Loucy (cell line): ENCODE measurements around the gene AMELX.

Experiments used
- H2AFZ ChIP-seq: fragments of 200-600 bp; sonication (generic); 2 replicates; pipeline ENCODE4 v1.6.0; 2016; ENCODE audit warnings: antibody characterized with exemption, mild to moderate bottlenecking, low read length, moderate library complexity
- H3F3A ChIP-seq: fragments of 200-600 bp; 2 replicates; pipeline ENCODE4 v1.6.0; 2016; ENCODE audit warnings: antibody characterized with exemption, low read depth, mild to moderate bottlenecking
- H3K27me3 ChIP-seq: fragments of 200-600 bp; sonication (generic); 2 replicates; pipeline ENCODE4 v1.6.1; 2014; ENCODE audit warnings: low read length, mild to moderate bottlenecking; ENCODE audit not compliant: insufficient read depth, poor library complexity, severe bottlenecking
- H3K36me3 ChIP-seq: fragments of 200-600 bp; sonication (generic); 2 replicates; pipeline ENCODE4 v1.6.1; 2016; ENCODE audit warnings: low read length; ENCODE audit not compliant: insufficient read depth
- H3K4me1 ChIP-seq: fragments of 200-600 bp; sonication (generic); 2 replicates; pipeline ENCODE4 v1.5.1; 2014; ENCODE audit warnings: low read length, mild to moderate bottlenecking; ENCODE audit not compliant: insufficient read depth, poor library complexity, severe bottlenecking
- H3K4me2 ChIP-seq: fragments of 200-600 bp; sonication (generic); 2 replicates; pipeline ENCODE4 v1.6.0; 2014; ENCODE audit warnings: antibody characterized with exemption, low read length, low read depth, mild to moderate bottlenecking; ENCODE audit not compliant: poor library complexity, severe bottlenecking
- H3K4me3 ChIP-seq: fragments of 200-600 bp; sonication (generic); 2 replicates; pipeline ENCODE4 v1.5.1; 2014; ENCODE audit warnings: low read length, mild to moderate bottlenecking, mixed read lengths; ENCODE audit not compliant: poor library complexity, severe bottlenecking
- H3K79me2 ChIP-seq: fragments of 200-600 bp; sonication (generic); 2 replicates; pipeline ENCODE4 v1.6.1; 2014; ENCODE audit warnings: low read length; ENCODE audit not compliant: insufficient read depth
- H3K9ac ChIP-seq: fragments of 200-600 bp; sonication (generic); 2 replicates; pipeline ENCODE4 v1.6.0; 2014; ENCODE audit warnings: mild to moderate bottlenecking, low read depth, low read length, moderate library complexity; ENCODE audit not compliant: poor library complexity, severe bottlenecking
- H3K9me2 ChIP-seq: fragments of 200-600 bp; sonication (generic); replicated peaks from 2 replicates; pipeline ENCODE4 v1.6.1; 2016; ENCODE audit warnings: low read depth, low read length, mixed read lengths
- H3K9me3 ChIP-seq: fragments of 200-600 bp; sonication (generic); 2 replicates; pipeline ENCODE4 v1.6.1; 2014; ENCODE audit warnings: mild to moderate bottlenecking, antibody characterized with exemption, low read length, low read depth; ENCODE audit not compliant: insufficient read depth
- H4K20me1 ChIP-seq: fragments of 200-600 bp; sonication (generic); 2 replicates; pipeline ENCODE4 v1.6.0; 2014; ENCODE audit warnings: antibody characterized with exemption, low read length, mild to moderate bottlenecking; ENCODE audit not compliant: insufficient read depth, poor library complexity, severe bottlenecking
- CTCF ChIP-seq: fragments of 200-600 bp; sonication (generic); conservative IDR thresholded peaks from 2 replicates; pipeline ENCODE4 v1.5.1; 2014; ENCODE audit warnings: mild to moderate bottlenecking, antibody characterized with exemption, low read length
- EZH2phosphoT487 ChIP-seq: fragments of 200-600 bp; IDR thresholded peaks from 2 replicates; pipeline ENCODE4 v1.6.1; 2018; ENCODE audit warnings: antibody characterized with exemption, mild to moderate bottlenecking, moderate library complexity, borderline replicate concordance

Gene AMELX

GRCh38 chrX:11328134-11328533 lies 34.9 kb downstream of the AMELX start:
- Histone ChIP-seq H3K4me2 (no peak overlapping the region), H3F3A (no peaks in the 10 kb centered on the region), H3K4me3 (no peak overlapping the region), H4K20me1 (no peaks in the 10 kb centered on the region), H2AFZ (no peak overlapping the region), H3K9me3 (no peaks in the 10 kb centered on the region), H3K9ac (no peak overlapping the region), H3K36me3 (no peaks in the 10 kb centered on the region), H3K4me1 (no peaks in the 10 kb centered on the region), H3K9me2 (no peaks in the 10 kb centered on the region), H3K79me2 (no peaks in the 10 kb centered on the region), H3K27me3 (no peaks in the 10 kb centered on the region)
- TF ChIP-seq EZH2phosphoT487: no peak
- TF ChIP-seq CTCF: no peak

GRCh38 chrX:11329021-11329420 lies 35.8 kb downstream of the AMELX start:
- Histone ChIP-seq H3K4me2 (no peak overlapping the region), H3K9me3 (no peaks in the 10 kb centered on the region), H3K27me3 (no peaks in the 10 kb centered on the region)

GRCh38 chrX:11331788-11332187 lies 38.6 kb downstream of the AMELX start:
- Histone ChIP-seq H3K27me3 (no peaks in the 10 kb centered on the region), H3K9me3 (no peaks in the 10 kb centered on the region), H3K4me1 (no peaks in the 10 kb centered on the region), H3F3A (no peaks in the 10 kb centered on the region), H3K4me3 (no peak overlapping the region), H3K9me2 (no peaks in the 10 kb centered on the region), H2AFZ (no peak overlapping the region), H3K9ac (no peak overlapping the region), H3K4me2 (no peak overlapping the region), H3K79me2 (no peaks in the 10 kb centered on the region), H4K20me1 (no peaks in the 10 kb centered on the region), H3K36me3 (no peaks in the 10 kb centered on the region)
- TF ChIP-seq CTCF: no peak
- no peak for TF ChIP-seq EZH2phosphoT487

More at GRCh38 chrX:11329021-11329420, 35.8 kb downstream of the AMELX start:
- no peaks in the 10 kb centered on the region for H3K36me3 ChIP-seq
- no peak for TF ChIP-seq CTCF
- TF ChIP-seq EZH2phosphoT487: no peak
- no peaks in the 10 kb centered on the region for H3F3A ChIP-seq
- no peaks in the 10 kb centered on the region for H3K4me1 ChIP-seq
- H4K20me1 ChIP-seq: no peaks in the 10 kb centered on the region
- no peaks in the 10 kb centered on the region for H3K9me2 ChIP-seq
- H2AFZ ChIP-seq: no peak overlapping the region
- no peak overlapping the region for H3K9ac ChIP-seq
- no peak overlapping the region for H3K4me3 ChIP-seq
- H3K79me2 ChIP-seq: no peaks in the 10 kb centered on the region
